SK-N-SH (cell line): Measurements from ENCODE around the gene NSF. TPM values are rescaled to one million over a fixed set of nuclear protein-coding genes. Genes with fewer than 3 reads are reported as not detected.

ENCODE experiments used
- CTCF ChIA-PET: fragments of 300-600, 350-600 bp; formaldehyde crosslinking; extraction: SDS; loops from one replicate; lab custom pipeline; 2021; lab: Yijun Ruan, JAX
- POLR2A ChIA-PET: fragments of 350-600 bp; sonication (Branson Sonifier 250); formaldehyde crosslinking; extraction: SDS; loops from one replicate; lab custom pipeline; 2020; ENCODE audit warnings: antibody characterized with exemption, inconsistent platforms; lab: Yijun Ruan, JAX
- DNase-seq: peaks from one replicate; pipeline ENCODE4 v3.0.0; 2012
- H2AFZ ChIP-seq: fragments of 200-600 bp; sonication (generic); 2 replicates; pipeline ENCODE4 v1.8.1; 2016; ENCODE audit warnings: antibody characterized with exemption, mild to moderate bottlenecking, low read depth
- H3F3A ChIP-seq: fragments of 200-600 bp; sonication (generic); replicated peaks from 2 replicates; pipeline ENCODE3; 2016; ENCODE audit warnings: antibody characterized with exemption, mild to moderate bottlenecking; ENCODE audit not compliant: insufficient read depth
- H3K27ac ChIP-seq, 2 experiments: fragments of 200-500 bp in 1 of 2; fragments of 200-600 bp in 1 of 2; sonication (Bioruptor generic) in 1 of 2; sonication (generic), shearing (Covaris generic) in 1 of 2; 2 replicates each; pipeline versions ENCODE4 v1.5.1 to v1.6.1; 2014 to 2016; ENCODE audit warnings: low read depth in 2 of 2, inconsistent platforms in 1 of 2, low read length in 1 of 2, mild to moderate bottlenecking in 1 of 2, mixed read lengths in 1 of 2
- H3K27me3 ChIP-seq: fragments of 200-600 bp; sonication (generic), shearing (Covaris generic); 2 replicates; pipeline ENCODE4 v1.6.1; 2016; ENCODE audit warnings: mixed run types; ENCODE audit not compliant: insufficient read depth
- H3K36me3 ChIP-seq, 2 experiments: fragments of 200-500 bp in 1 of 2; fragments of 200-600 bp in 1 of 2; sonication (Bioruptor generic) in 1 of 2; sonication (generic) in 1 of 2; replicated peaks in 1 of 2; 2 replicates each; pipeline versions ENCODE3 to v1.5.1; 2014 to 2016; ENCODE audit warnings: low read length in 1 of 2, mild to moderate bottlenecking in 1 of 2; ENCODE audit not compliant: insufficient read depth in 2 of 2, control insufficient read depth in 1 of 2
- H3K4me1 ChIP-seq, 2 experiments: fragments of 200-500 bp in 1 of 2; fragments of 200-600 bp in 1 of 2; sonication (Bioruptor generic) in 1 of 2; sonication (generic), shearing (Covaris generic) in 1 of 2; 2 replicates each; pipeline versions ENCODE4 v1.5.1 to v1.6.1; 2014 to 2016; ENCODE audit warnings: low read depth in 1 of 2, low read length in 1 of 2, mixed run types in 1 of 2; ENCODE audit not compliant: insufficient read depth in 2 of 2, control insufficient read depth in 1 of 2
- H3K4me2 ChIP-seq: fragments of 200-600 bp; sonication (generic), shearing (Covaris generic); 2 replicates; pipeline ENCODE4 v1.6.1; 2017; ENCODE audit warnings: mixed run types
- H3K4me3 ChIP-seq, 2 experiments: fragments of 200-500 bp in 1 of 2; fragments of 200-600 bp in 1 of 2; sonication (Bioruptor generic) in 1 of 2; sonication (generic), shearing (Covaris generic) in 1 of 2; 2 replicates each; pipeline versions ENCODE4 v1.5.1 to v1.8.1; 2014 to 2016; ENCODE audit warnings: low read depth in 2 of 2, inconsistent platforms in 1 of 2, low read length in 1 of 2, mild to moderate bottlenecking in 1 of 2, mixed read lengths in 1 of 2, moderate library complexity in 1 of 2
- H3K79me2 ChIP-seq: fragments of 200-600 bp; sonication (generic); 2 replicates; pipeline ENCODE4 v1.8.1; 2017; ENCODE audit warnings: mild to moderate bottlenecking; ENCODE audit not compliant: insufficient read depth
- H3K9ac ChIP-seq: fragments of 200-600 bp; sonication (generic); 2 replicates; pipeline ENCODE4 v1.6.1; 2017; ENCODE audit warnings: mixed run types
- H3K9me2 ChIP-seq: fragments of 200-600 bp; sonication (generic); 2 replicates; pipeline ENCODE4 v1.6.1; 2017; ENCODE audit warnings: mixed run types
- H3K9me3 ChIP-seq: fragments of 200-600 bp; sonication (generic); 2 replicates; pipeline ENCODE4 v1.6.1; 2017; ENCODE audit warnings: mixed run types, mild to moderate bottlenecking, moderate library complexity
- H4K20me1 ChIP-seq: fragments of 200-600 bp; sonication (generic); 2 replicates; pipeline ENCODE4 v1.6.1; 2017; ENCODE audit warnings: mild to moderate bottlenecking, mixed run types; ENCODE audit not compliant: insufficient read depth
- ELF1 ChIP-seq: IDR thresholded peaks from 2 replicates; pipeline ENCODE4 v1.4.0; 2012
- FOSL2 ChIP-seq: IDR thresholded peaks from 2 replicates; pipeline ENCODE4 v1.4.0; 2012; ENCODE audit warnings: low read depth, mild to moderate bottlenecking, moderate library complexity, borderline replicate concordance
- FOXJ3 ChIP-seq: sonication (generic); formaldehyde crosslinking; IDR thresholded peaks from 2 replicates; pipeline ENCODE4 v1.5.1; 2020; ENCODE audit warnings: mild to moderate bottlenecking, missing genetic modification reagents
- FOXM1 ChIP-seq: IDR thresholded peaks from 2 replicates; pipeline ENCODE4 v1.4.0; 2012; ENCODE audit warnings: low read depth, mild to moderate bottlenecking
- MEF2A ChIP-seq: IDR thresholded peaks from 2 replicates; pipeline ENCODE4 v1.4.0; 2012; ENCODE audit warnings: low read depth, borderline replicate concordance
- PBX3 ChIP-seq: IDR thresholded peaks from 2 replicates; pipeline ENCODE4; 2012
- SIN3A ChIP-seq: IDR thresholded peaks from 2 replicates; pipeline ENCODE4 v1.6.1; 2012; ENCODE audit warnings: low read depth, mild to moderate bottlenecking, low read length, moderate library complexity, borderline replicate concordance
- SMC3 ChIP-seq: IDR thresholded peaks from 2 replicates; pipeline ENCODE4 v1.6.1; 2012; ENCODE audit warnings: low read depth, low read length, improper control_type of control experiment
- TEAD4 ChIP-seq: IDR thresholded peaks from 2 replicates; pipeline ENCODE4 v1.4.0; 2012; ENCODE audit warnings: mild to moderate bottlenecking, borderline replicate concordance; ENCODE audit not compliant: insufficient read depth
- YY1 ChIP-seq: IDR thresholded peaks from 2 replicates; pipeline ENCODE4 v1.4.0; 2012; ENCODE audit warnings: low read depth, mild to moderate bottlenecking
- WGBS: methylation state at CpG from one replicate; pipeline ENCODE4 v1.1.6; 2017; ENCODE audit warnings: low lambda C conversion rate; 5-methylcytosine and 5-hydroxymethylcytosine counted together
- polyA plus RNA-seq, 3 experiments: library from polyadenylated mRNA; depleted of rRNA; stranded (reverse); fragments of >200 nt; gene quantifications; 2 replicates each; pipeline ENCODE4 v1.2.3, GENCODE V29; 2012
- TF ChIP-seq, protein P1 (sequence below): IDR thresholded peaks from 2 replicates; pipeline ENCODE4 v1.4.0; 2012; ENCODE audit warnings: low read depth, borderline replicate concordance

The NSF gene
- polyA plus RNA-seq, 1 of the 3 experiments (the other 2 are of a cell fraction) = 31.4 TPM

- Histone ChIP-seq H3K4me3 (no peak overlapping the region), H3K9ac (no peak overlapping the region), H4K20me1 (no peaks in the 10 kb centered on the region), H2AFZ (no peak overlapping the region), H3F3A (peaks cover 27% of the 10 kb centered on the region), H3K27me3 (no peaks in the 10 kb centered on the region), H3K36me3 (peaks cover 21% of the 10 kb centered on the region in 2 experiments), H3K27ac (no peak overlapping the region), H3K4me2 (no peak overlapping the region), H3K4me1 (peaks cover 22 to 47% of the 10 kb centered on the region in 2 experiments), H3K9me3 (no peaks in the 10 kb centered on the region), H3K79me2 (no peaks in the 10 kb centered on the region), H3K9me2 (no peaks in the 10 kb centered on the region)
- DNase-seq = no peak
- TF ChIP-seq TEAD4 (no peak), FOSL2 (peak; percentile 25; the same call in 1 of the 2 replicates), SMC3 (no peak)
- CTCF ChIA-PET = no interaction called here
- WGBS = 100% methylated on average over 1 of the region's 1 CpG
- POLR2A ChIA-PET = no interaction called here
Observed at GRCh38 chr17:46730679-46731078, 140.2 kb downstream of the NSF start.

GRCh38 chr17:46732160-46732559, 141.7 kb downstream of the NSF start:
- Histone ChIP-seq H3K4me2 (no peak overlapping the region), H4K20me1 (no peaks in the 10 kb centered on the region), H3K9me2 (no peaks in the 10 kb centered on the region), H3K4me1 (peaks cover 22 to 34% of the 10 kb centered on the region in 2 experiments), H3K27ac (no peak overlapping the region), H3K9me3 (no peaks in the 10 kb centered on the region), H3K4me3 (no peak overlapping the region), H3K9ac (no peak overlapping the region), H3K36me3 (peaks cover 17 to 21% of the 10 kb centered on the region in 2 experiments), H3K79me2 (no peaks in the 10 kb centered on the region), H3K27me3 (no peaks in the 10 kb centered on the region), H2AFZ (no peak overlapping the region), H3F3A (peaks cover 27% of the 10 kb centered on the region)
- TF ChIP-seq MEF2A (no peak), FOXM1 (no peak), ELF1 (no peak), FOXJ3 (CRISPR knock-in tag) (no peak), PBX3 (no peak), YY1 (no peak), TEAD4 (no peak), SIN3A (no peak)
- TF ChIP-seq, protein P1, sequence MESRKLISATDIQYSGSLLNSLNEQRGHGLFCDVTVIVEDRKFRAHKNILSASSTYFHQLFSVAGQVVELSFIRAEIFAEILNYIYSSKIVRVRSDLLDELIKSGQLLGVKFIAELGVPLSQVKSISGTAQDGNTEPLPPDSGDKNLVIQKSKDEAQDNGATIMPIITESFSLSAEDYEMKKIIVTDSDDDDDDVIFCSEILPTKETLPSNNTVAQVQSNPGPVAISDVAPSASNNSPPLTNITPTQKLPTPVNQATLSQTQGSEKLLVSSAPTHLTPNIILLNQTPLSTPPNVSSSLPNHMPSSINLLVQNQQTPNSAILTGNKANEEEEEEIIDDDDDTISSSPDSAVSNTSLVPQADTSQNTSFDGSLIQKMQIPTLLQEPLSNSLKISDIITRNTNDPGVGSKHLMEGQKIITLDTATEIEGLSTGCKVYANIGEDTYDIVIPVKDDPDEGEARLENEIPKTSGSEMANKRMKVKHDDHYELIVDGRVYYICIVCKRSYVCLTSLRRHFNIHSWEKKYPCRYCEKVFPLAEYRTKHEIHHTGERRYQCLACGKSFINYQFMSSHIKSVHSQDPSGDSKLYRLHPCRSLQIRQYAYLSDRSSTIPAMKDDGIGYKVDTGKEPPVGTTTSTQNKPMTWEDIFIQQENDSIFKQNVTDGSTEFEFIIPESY = no peak
- WGBS = 83% methylated on average over 1 of the region's 1 CpG
- POLR2A ChIA-PET = no interaction called here
- no peak for DNase-seq
- CTCF ChIA-PET = interaction anchor here (1.0 to 1.6 kb wide), 3 partner anchors 12 to 31 kb away, joined by 3 to 6 read pairs (median 4); no protein-coding TSS in a partner anchor
